K562 (cell line): ENCODE data around the gene ESCO1. TPM values are rescaled to one million over a fixed set of nuclear protein-coding genes. Genes with fewer than 3 reads are reported as not detected.

Source experiments
- BRF1 ChIP-seq: IDR thresholded peaks from 3 replicates; pipeline ENCODE4 v1.6.1; 2011; ENCODE audit warnings: borderline replicate concordance, mild to moderate bottlenecking; ENCODE audit not compliant: insufficient read length; ENCODE audit errors: extremely low read depth
- CTCF ChIP-seq, 3 experiments: IDR thresholded peaks in 2 of 3; conservative IDR thresholded peaks in 1 of 3; 2 replicates each; pipeline ENCODE4 v1.5.1; 2011 to 2012; ENCODE audit warnings: low read length in 3 of 3, mild to moderate bottlenecking in 3 of 3, control low read depth in 2 of 3, improper control_type of control experiment in 1 of 3, inconsistent platforms in 1 of 3, low read depth in 1 of 3, mixed read lengths in 1 of 3, moderate library complexity in 1 of 3; ENCODE audit not compliant: insufficient read depth in 2 of 3
- DMBX1 ChIP-seq: fragments of 250-450 bp; sonication (Bioruptor Pico); IDR thresholded peaks from 2 replicates; pipeline ENCODE4 v1.8.0; 2022; ENCODE audit warnings: inconsistent platforms, mild to moderate bottlenecking, moderate library complexity, borderline replicate concordance
- ELF2 ChIP-seq: fragments of 250-450 bp; sonication (Bioruptor Pico); IDR thresholded peaks from 2 replicates; pipeline ENCODE4 v1.5.0; 2021; ENCODE audit warnings: mild to moderate bottlenecking
- KLF6 ChIP-seq: fragments of 250-450 bp; sonication (Bioruptor Pico); IDR thresholded peaks from 2 replicates; pipeline ENCODE4 v1.4.0; 2020; ENCODE audit warnings: mild to moderate bottlenecking, moderate library complexity, borderline replicate concordance
- PKNOX1 ChIP-seq: fragments of 450-650 bp; IDR thresholded peaks from 2 replicates; pipeline ENCODE4 v1.6.1; 2016
- POLR2AphosphoS2 ChIP-seq: IDR thresholded peaks from 2 replicates; pipeline ENCODE4 v1.6.1; 2012; ENCODE audit warnings: low read length, improper control_type of control experiment
- POLR2G ChIP-seq: fragments of 200-400 bp; formaldehyde crosslinking; IDR thresholded peaks from 2 replicates; pipeline ENCODE4 v1.6.1; 2017; ENCODE audit warnings: low read depth, mild to moderate bottlenecking, antibody characterized with exemption, low read length, moderate library complexity
- SMARCC2 ChIP-seq: fragments of 450-650 bp; IDR thresholded peaks from 2 replicates; pipeline ENCODE4 v1.6.1; 2017; ENCODE audit warnings: antibody characterized with exemption, moderate library complexity, mild to moderate bottlenecking, low read depth
- TEAD2 ChIP-seq: fragments of 450-650 bp; IDR thresholded peaks from 2 replicates; pipeline ENCODE4 v1.6.1; 2016; ENCODE audit warnings: missing genetic modification characterization, control low read depth, missing compliant biosample characterization
- ZBTB12 ChIP-seq: fragments of 250-450 bp; sonication (Bioruptor Pico); IDR thresholded peaks from 2 replicates; pipeline ENCODE4 v1.4.0; 2020
- ZBTB8A ChIP-seq: fragments of 450-650 bp; IDR thresholded peaks from 2 replicates; pipeline ENCODE4 v1.6.1; 2018; ENCODE audit warnings: mild to moderate bottlenecking, moderate library complexity; ENCODE audit not compliant: partially characterized antibody
- ZNF24 ChIP-seq: fragments of 450-650 bp; IDR thresholded peaks from 2 replicates; pipeline ENCODE4 v1.6.1; 2016
- polyA plus RNA-seq, 8 experiments: library from polyadenylated mRNA; depleted of rRNA in 4 of 8; stranded (reverse) in 5 of 8; unstranded in 3 of 8; fragments of >200 nt; fragmentation: Nextera tagmentation in 2 of 8; fragmentation: Illumina TruSeq in 1 of 8; extraction: Ambion mirVana in 2 of 8; extraction: Trizol in 1 of 8; gene quantifications; 2 replicates each; pipeline versions ENCODE4 v1.2.1 to v1.2.3, GENCODE V29; 2011 to 2014; ENCODE audit warnings: inconsistent platforms in 1 of 8, missing spikeins in 1 of 8
- total RNA-seq, 7 experiments: library from RNA; depleted of rRNA in 6 of 7; stranded (reverse); fragments of >200 nt in 6 of 7; fragmentation: Illumina TruSeq in 2 of 7; extraction: Trizol in 2 of 7; gene quantifications; 2 replicates each; pipeline versions ENCODE4 v1.2.1 to v1.2.3, GENCODE V29; 2011 to 2021; ENCODE audit warnings: low replicate concordance in 1 of 7
- TF ChIP-seq, protein P1 (sequence below): fragments of 450-650 bp; formaldehyde crosslinking; IDR thresholded peaks from 2 replicates; pipeline ENCODE4 v1.4.0; 2020; ENCODE audit warnings: mild to moderate bottlenecking, moderate library complexity
- TF ChIP-seq, protein P2 (sequence below): fragments of 450-650 bp; IDR thresholded peaks from 2 replicates; pipeline ENCODE4 v1.6.1; 2016; ENCODE audit warnings: antibody characterized with exemption

The ESCO1 gene
- total and polyA plus RNA-seq, 9 of the 15 experiments (the other 6 are each of a cell fraction or from before 2014, with no cell fraction given), result 15.0 to 31.3 (median 19.6) TPM

DNA sequence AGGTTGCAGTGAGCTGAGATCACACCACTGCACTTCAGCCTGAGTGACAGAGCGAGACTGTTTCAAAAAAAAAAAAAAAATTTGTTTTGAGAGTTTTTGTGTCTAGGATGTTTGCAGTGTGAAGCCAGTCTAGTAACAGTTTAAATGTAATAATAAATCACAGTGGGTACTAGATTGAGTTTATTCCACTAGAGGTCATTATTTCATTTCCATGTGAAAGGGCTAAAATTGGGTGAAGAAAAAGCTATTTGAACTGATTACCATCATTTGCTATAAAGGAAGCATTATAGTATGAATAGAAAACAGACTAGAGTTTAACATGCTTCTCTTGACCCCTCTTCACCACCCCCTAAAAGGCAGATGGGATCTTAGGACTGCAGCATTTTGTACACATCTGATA, 31.9 kb upstream of the ESCO1 start (continued):
- peak in 1 of 3 experiments; percentile 40; a peak in 2 of 6 replicates for TF ChIP-seq CTCF (IDR thresholded peaks at IDR 0.05 in 2 of 3, conservative IDR thresholded peaks at IDR 0.05 in 1 of 3; ENCODE audit: insufficient read depth in 2 of 3, low read depth in 1 of 3, low read length in 3 of 3)
- TF ChIP-seq ZNF24, result no peak
- no peak for TF ChIP-seq SMARCC2
- TF ChIP-seq, protein P1, sequence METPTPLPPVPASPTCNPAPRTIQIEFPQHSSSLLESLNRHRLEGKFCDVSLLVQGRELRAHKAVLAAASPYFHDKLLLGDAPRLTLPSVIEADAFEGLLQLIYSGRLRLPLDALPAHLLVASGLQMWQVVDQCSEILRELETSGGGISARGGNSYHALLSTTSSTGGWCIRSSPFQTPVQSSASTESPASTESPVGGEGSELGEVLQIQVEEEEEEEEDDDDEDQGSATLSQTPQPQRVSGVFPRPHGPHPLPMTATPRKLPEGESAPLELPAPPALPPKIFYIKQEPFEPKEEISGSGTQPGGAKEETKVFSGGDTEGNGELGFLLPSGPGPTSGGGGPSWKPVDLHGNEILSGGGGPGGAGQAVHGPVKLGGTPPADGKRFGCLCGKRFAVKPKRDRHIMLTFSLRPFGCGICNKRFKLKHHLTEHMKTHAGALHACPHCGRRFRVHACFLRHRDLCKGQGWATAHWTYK (CRISPR knock-in tag), result no peak
- TF ChIP-seq, protein P2, sequence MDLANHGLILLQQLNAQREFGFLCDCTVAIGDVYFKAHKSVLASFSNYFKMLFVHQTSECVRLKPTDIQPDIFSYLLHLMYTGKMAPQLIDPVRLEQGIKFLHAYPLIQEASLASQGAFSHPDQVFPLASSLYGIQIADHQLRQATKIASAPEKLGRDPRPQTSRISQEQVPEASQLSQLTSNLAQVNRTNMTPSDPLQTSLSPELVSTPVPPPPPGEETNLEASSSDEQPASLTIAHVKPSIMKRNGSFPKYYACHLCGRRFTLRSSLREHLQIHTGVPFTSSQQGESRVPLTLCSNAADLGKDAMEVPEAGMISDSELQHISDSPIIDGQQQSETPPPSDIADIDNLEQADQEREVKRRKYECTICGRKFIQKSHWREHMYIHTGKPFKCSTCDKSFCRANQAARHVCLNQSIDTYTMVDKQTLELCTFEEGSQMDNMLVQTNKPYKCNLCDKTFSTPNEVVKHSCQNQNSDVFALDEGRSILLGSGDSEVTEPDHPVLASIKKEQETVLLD, result no peak
- no peak for TF ChIP-seq BRF1
- TF ChIP-seq ZBTB8A, result no peak
- TF ChIP-seq TEAD2 (tag), result no peak
- peak; percentile 44; the same call in 1 of the 2 replicates for TF ChIP-seq POLR2G
- TF ChIP-seq PKNOX1, result no peak
- TF ChIP-seq KLF6 (CRISPR knock-in tag), result no peak
- TF ChIP-seq POLR2AphosphoS2, result no peak; the same call in 1 of the 2 replicates
- no peak for TF ChIP-seq ELF2 (CRISPR knock-in tag)
- no peak for TF ChIP-seq ZBTB12 (CRISPR knock-in tag)
- TF ChIP-seq DMBX1, result no peak
